Prostate gland (tissue), 2 donors: ENCODE measurements around the gene PECR. TPM values are rescaled to one million over a fixed set of nuclear protein-coding genes. Genes with fewer than 3 reads are reported as not detected.

ENCODE experiments used
- DNase-seq: peaks from one replicate; pipeline ENCODE4 v3.0.0-alpha.2; 2019; ENCODE audit warnings: low spot score
- H3K27ac ChIP-seq, 2 donors: fragments of 200-600 bp; sonication (generic); 2 replicates each; pipeline ENCODE4 v1.5.1; 2017 to 2019
- H3K27me3 ChIP-seq: fragments of 200-600 bp; sonication (generic); replicated peaks from 2 replicates; pipeline ENCODE4 v1.5.1; 2019; ENCODE audit not compliant: insufficient read depth
- H3K36me3 ChIP-seq, 2 donors: fragments of 200-600 bp; sonication (generic); 1 replicate in 1 of 2; 2 replicates in 1 of 2; pipeline versions ENCODE4 v1.5.1 to v1.8.1; 2017 to 2019
- H3K4me1 ChIP-seq: fragments of 200-600 bp; sonication (generic); replicated peaks from 2 replicates; pipeline ENCODE4 v1.5.1; 2019
- H3K4me3 ChIP-seq, 2 donors: fragments of 200-600 bp; sonication (generic); 2 replicates each; pipeline ENCODE4 v1.5.1; 2017 to 2019
- H3K9me3 ChIP-seq: fragments of 200-600 bp; sonication (generic); 2 replicates; pipeline ENCODE4 v1.5.1; 2017
- POLR2A ChIP-seq: fragments of 450-650 bp; IDR thresholded peaks from one replicate; pipeline ENCODE4 v1.6.1; 2016; ENCODE audit warnings: antibody characterized with exemption, mild to moderate bottlenecking
- POLR2AphosphoS5 ChIP-seq: sonication (generic); formaldehyde crosslinking; IDR thresholded peaks from one replicate; pipeline ENCODE4 v1.6.1; 2017; ENCODE audit warnings: antibody characterized with exemption
- WGBS: methylation state at CpG from one replicate; pipeline ENCODE4 v1.1.5; 2018; 5-methylcytosine and 5-hydroxymethylcytosine counted together
- intact Hi-C: fragments of 100-400 bp; cut with DNase I; formaldehyde crosslinking; loops from one replicate; pipeline ENCODE4 v1.14.2; 2022
- total RNA-seq, 2 donors: library from RNA; depleted of rRNA; stranded (reverse); fragments of >200 nt; gene quantifications; one replicate each; pipeline ENCODE4 v1.1.0, GENCODE V29; 2016
- TF ChIP-seq, protein P1 (sequence below), 4 experiments: fragments of 200-600 bp in 2 of 4; fragments of 450-650 bp in 2 of 4; sonication (generic) in 2 of 4; IDR thresholded peaks; 1 replicate in 3 of 4; 2 replicates in 1 of 4; pipeline ENCODE4 v1.5.1; 2016 to 2019; ENCODE audit warnings: antibody characterized with exemption in 4 of 4, mild to moderate bottlenecking in 2 of 4, moderate library complexity in 2 of 4

The PECR gene
- total RNA-seq, 2 donors from 2014 or later: 6.9 to 16.3 TPM

DNA sequence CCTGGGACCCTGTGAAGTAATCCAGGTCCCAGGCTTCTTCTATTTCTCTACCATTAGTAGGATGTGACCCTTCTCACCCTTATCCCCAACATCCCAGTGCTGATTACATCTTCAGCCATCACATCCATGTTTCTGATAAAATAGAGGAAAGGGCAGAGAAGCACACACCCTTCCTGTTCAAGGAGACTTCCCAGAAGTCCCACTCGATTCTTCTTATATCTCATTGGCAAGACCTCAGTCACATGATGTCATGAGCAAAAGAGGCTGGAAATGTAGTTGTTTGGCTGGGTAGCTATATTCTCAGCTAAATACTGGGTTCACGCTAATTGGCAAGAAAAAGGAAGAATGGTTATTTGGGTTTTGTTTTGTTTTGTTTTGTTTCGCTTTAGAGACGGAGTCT lies 19.5 kb upstream of the PECR start:
- H3K9me3 ChIP-seq: no peaks in the 10 kb centered on the region
- H3K27ac ChIP-seq: no peak overlapping the region
- H3K4me3 ChIP-seq: no peak overlapping the region
- no peaks in the 10 kb centered on the region for H3K4me1 ChIP-seq
- WGBS: 95% methylated on average over 4 of the region's 4 CpGs
- no peak for DNase-seq
- intact Hi-C loops: no loop called here
- no peaks in the 10 kb centered on the region for H3K36me3 ChIP-seq
- H3K27me3 ChIP-seq: no peaks in the 10 kb centered on the region
- TF ChIP-seq, protein P1, sequence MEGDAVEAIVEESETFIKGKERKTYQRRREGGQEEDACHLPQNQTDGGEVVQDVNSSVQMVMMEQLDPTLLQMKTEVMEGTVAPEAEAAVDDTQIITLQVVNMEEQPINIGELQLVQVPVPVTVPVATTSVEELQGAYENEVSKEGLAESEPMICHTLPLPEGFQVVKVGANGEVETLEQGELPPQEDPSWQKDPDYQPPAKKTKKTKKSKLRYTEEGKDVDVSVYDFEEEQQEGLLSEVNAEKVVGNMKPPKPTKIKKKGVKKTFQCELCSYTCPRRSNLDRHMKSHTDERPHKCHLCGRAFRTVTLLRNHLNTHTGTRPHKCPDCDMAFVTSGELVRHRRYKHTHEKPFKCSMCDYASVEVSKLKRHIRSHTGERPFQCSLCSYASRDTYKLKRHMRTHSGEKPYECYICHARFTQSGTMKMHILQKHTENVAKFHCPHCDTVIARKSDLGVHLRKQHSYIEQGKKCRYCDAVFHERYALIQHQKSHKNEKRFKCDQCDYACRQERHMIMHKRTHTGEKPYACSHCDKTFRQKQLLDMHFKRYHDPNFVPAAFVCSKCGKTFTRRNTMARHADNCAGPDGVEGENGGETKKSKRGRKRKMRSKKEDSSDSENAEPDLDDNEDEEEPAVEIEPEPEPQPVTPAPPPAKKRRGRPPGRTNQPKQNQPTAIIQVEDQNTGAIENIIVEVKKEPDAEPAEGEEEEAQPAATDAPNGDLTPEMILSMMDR (IDR thresholded peaks at IDR 0.05): no peak
- no peak for TF ChIP-seq POLR2A

DNA sequence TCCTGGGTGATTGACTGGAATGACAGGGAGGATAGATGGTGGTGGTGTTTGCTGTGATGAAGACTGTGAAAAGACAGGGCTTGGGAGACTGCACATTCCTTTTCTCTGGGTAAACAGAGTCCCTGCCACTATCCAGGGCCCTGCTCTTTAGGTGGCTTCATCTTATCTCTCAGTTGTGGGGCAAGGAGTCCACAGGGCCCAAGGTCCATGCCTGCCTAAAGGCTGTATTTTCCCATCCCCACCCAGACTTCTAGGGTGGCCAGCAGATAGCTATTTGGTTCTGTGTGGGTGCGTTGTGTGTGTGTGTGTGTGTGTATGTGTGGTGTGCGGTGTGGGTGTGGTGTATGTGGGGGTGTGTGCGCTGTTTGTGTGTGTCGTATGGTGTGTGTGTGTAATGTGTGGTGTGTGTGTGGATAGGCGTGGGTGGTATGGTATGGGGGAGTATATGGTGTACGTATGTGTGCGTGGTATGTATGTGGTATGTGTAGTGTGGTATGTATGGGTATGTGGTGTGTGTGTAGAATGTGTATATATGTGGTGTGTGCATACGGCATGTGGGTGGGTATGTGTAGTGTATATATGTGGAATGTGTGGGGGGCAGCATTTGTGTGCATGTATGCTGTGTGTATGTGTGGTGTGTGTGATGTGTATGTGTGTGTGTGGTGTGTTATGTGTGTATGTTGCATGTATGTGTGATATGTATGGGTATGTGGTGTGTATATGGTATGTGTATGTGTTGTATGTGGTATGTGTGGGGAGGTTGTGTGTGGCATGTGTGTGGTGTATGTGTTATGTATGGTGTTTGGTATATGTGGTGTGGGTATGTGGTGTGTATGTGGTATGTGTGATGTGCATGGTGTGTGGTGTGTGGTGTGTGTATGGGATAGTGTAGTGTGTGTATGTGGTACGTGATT lies 17.1 kb upstream of the PECR start:
- intact Hi-C loops: no loop called here
- Histone ChIP-seq H3K4me3 (no peak overlapping the region), H3K9me3 (no peaks in the 10 kb centered on the region), H3K27me3 (no peaks in the 10 kb centered on the region), H3K4me1 (no peaks in the 10 kb centered on the region), H3K27ac (no peak overlapping the region), H3K36me3 (no peaks in the 10 kb centered on the region)
- TF ChIP-seq POLR2A (no peak), POLR2AphosphoS5 (no peak)
- TF ChIP-seq, protein P1 (IDR thresholded peaks at IDR 0.05): no peak
- no peak for DNase-seq
- 92% methylated on average over 9 of the region's 9 CpGs for WGBS

DNA sequence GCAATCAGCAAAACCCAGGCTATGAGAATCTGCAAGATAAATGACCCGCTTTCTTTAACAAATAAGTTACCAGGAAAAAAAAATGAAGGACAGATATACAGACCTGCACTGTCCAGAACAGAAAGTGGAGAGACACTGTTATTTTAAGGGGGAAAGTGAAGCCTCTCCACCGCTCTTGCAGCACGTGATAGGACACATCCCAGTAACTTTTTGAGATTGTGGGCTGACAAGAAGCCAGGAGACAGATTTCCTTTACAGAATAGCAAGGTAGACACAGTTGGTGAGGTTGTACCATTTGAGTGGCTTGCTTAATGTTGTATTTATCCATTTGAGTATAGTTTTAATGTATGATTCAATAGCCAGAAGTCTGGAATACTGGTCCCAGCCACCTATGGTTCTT lies 13.1 kb upstream of the PECR start:
- Histone ChIP-seq H3K36me3 (no peaks in the 10 kb centered on the region), H3K27me3 (no peaks in the 10 kb centered on the region), H3K4me3 (no peak overlapping the region), H3K27ac (no peak overlapping the region), H3K4me1 (no peaks in the 10 kb centered on the region), H3K9me3 (no peaks in the 10 kb centered on the region)
- 67% methylated on average over 3 of the region's 3 CpGs for WGBS
- DNase-seq: no peak
- intact Hi-C loops: no loop called here
- TF ChIP-seq, protein P1 (IDR thresholded peaks at IDR 0.05): no peak
- no peak for TF ChIP-seq POLR2AphosphoS5
- TF ChIP-seq POLR2A: no peak

DNA sequence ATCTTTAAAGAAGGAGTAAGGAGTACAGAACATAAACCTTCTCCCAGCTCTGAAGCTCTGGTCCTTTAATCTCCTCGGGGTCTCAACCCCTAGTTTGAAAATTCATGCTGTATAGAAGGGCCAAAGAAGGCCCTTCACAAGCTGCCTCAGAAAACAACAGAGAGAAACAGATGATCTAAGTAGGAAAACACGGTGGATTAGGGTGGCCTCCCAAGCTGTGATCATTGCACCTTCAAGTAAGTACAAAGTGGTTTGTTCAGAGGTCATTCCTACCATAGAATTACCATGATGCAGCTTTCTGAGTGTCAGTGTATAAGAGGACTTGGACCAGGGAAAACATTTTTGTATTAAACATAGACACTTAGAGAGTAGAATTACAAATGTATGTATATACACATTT lies 11.0 kb upstream of the PECR start:
- 87% methylated on average over 2 of the region's 2 CpGs for WGBS
- TF ChIP-seq, protein P1 (IDR thresholded peaks at IDR 0.05): no peak
- TF ChIP-seq POLR2A (no peak), POLR2AphosphoS5 (no peak)

DNA sequence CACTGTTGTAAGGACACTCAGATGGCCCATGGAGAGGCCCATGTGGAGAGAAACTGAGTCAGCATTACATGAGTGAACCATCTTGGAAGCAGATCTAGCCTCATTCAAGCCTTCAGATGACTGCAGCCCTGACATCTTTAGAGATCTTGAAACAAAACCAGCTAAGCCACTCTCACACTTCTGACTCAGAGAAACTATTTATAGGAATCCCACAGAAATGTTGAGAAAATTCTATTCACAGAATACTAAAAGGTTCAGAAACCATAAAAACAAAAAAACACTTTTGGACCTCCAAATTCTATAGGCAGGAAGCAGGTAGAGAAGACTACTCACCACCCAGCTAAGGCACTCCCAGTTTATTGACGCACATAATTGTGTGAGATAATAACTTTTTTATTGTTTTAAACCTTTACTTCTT lies 8.8 kb upstream of the PECR start:
- intact Hi-C loops: no loop called here
- no peaks in the 10 kb centered on the region for H3K4me1 ChIP-seq
- H3K27ac ChIP-seq: no peak overlapping the region
- H3K9me3 ChIP-seq: no peaks in the 10 kb centered on the region
- H3K36me3 ChIP-seq: no peaks in the 10 kb centered on the region
- no peak overlapping the region for H3K4me3 ChIP-seq
- no peaks in the 10 kb centered on the region for H3K27me3 ChIP-seq
- 96% methylated on average over 1 of the region's 1 CpG for WGBS
- no peak for DNase-seq
- no peak for TF ChIP-seq POLR2AphosphoS5
- TF ChIP-seq, protein P1 (IDR thresholded peaks at IDR 0.05): no peak
- TF ChIP-seq POLR2A: no peak

More for the DNA sequence above, 11.0 kb upstream of the PECR start:
- Histone ChIP-seq H3K36me3 (no peaks in the 10 kb centered on the region), H3K4me1 (no peaks in the 10 kb centered on the region), H3K27me3 (no peaks in the 10 kb centered on the region), H3K27ac (no peak overlapping the region), H3K9me3 (no peaks in the 10 kb centered on the region), H3K4me3 (no peak overlapping the region)
- no peak for DNase-seq
- intact Hi-C loops: no loop called here
